GM23338 (cell line): ENCODE measurements around the gene ADAMTS15. TPM values are rescaled to one million over a fixed set of nuclear protein-coding genes. Genes with fewer than 3 reads are reported as not detected.

ENCODE experiments used
- ATAC-seq: fragments of 200-7000 bp; cut with Tn5 transposase; 3 replicates; pipeline ENCODE4 v1.9.1; 2020
- DNase-seq: peaks from one replicate; pipeline ENCODE4 v3.0.0-alpha.2; 2015; ENCODE audit warnings: low spot score
- H2AFZ ChIP-seq: fragments of 200-600 bp; sonication (generic); 2 replicates; pipeline ENCODE4 v1.8.0; 2016; ENCODE audit warnings: antibody characterized with exemption, mild to moderate bottlenecking, moderate library complexity
- H3F3A ChIP-seq: fragments of 200-600 bp; sonication (generic); replicated peaks from 2 replicates; pipeline ENCODE4 v1.8.0; 2017; ENCODE audit warnings: antibody characterized with exemption, mixed run types, low read depth
- H3K27ac ChIP-seq: fragments of 200-600 bp; sonication (generic); 2 replicates; pipeline ENCODE4 v1.6.1; 2016; ENCODE audit warnings: low read depth
- H3K27me3 ChIP-seq: fragments of 200-600 bp; sonication (generic); 2 replicates; pipeline ENCODE4 v1.8.0; 2016; ENCODE audit warnings: mild to moderate bottlenecking, mixed run types, moderate library complexity; ENCODE audit not compliant: insufficient read depth
- H3K36me3 ChIP-seq: fragments of 200-600 bp; sonication (generic); 2 replicates; pipeline ENCODE4 v1.8.0; 2016; ENCODE audit warnings: mild to moderate bottlenecking; ENCODE audit not compliant: insufficient read depth
- H3K4me1 ChIP-seq: fragments of 200-600 bp; sonication (generic); 2 replicates; pipeline ENCODE4 v1.8.0; 2016; ENCODE audit warnings: mild to moderate bottlenecking, moderate library complexity; ENCODE audit not compliant: insufficient read depth
- H3K4me2 ChIP-seq: fragments of 200-600 bp; sonication (generic); 2 replicates; pipeline ENCODE4 v1.7.1; 2017; ENCODE audit warnings: mixed run types
- H3K4me3 ChIP-seq: fragments of 200-600 bp; sonication (generic); 2 replicates; pipeline ENCODE4 v1.6.1; 2016; ENCODE audit warnings: mixed run types
- H3K79me2 ChIP-seq: fragments of 200-600 bp; sonication (generic); replicated peaks from 2 replicates; pipeline ENCODE4 v1.8.0; 2017; ENCODE audit warnings: mild to moderate bottlenecking; ENCODE audit not compliant: insufficient read depth
- H3K9me2 ChIP-seq: fragments of 200-600 bp; sonication (generic); 2 replicates; pipeline ENCODE4 v1.8.0; 2017; ENCODE audit not compliant: insufficient read depth
- H4K20me1 ChIP-seq: fragments of 200-600 bp; sonication (generic); replicated peaks from 2 replicates; pipeline ENCODE4 v1.8.0; 2017; ENCODE audit warnings: mild to moderate bottlenecking; ENCODE audit not compliant: insufficient read depth
- H3K27ac Mint-ChIP-seq: 2 replicates; pipeline ENCODE4 v1.8.0; 2020; ENCODE audit warnings: inconsistent platforms, mild to moderate bottlenecking, moderate library complexity, mixed read lengths
- H3K27me3 Mint-ChIP-seq: 3 replicates; pipeline ENCODE4 v1.8.0; 2022; ENCODE audit warnings: low read depth, mild to moderate bottlenecking, moderate library complexity, mixed read lengths, inconsistent platforms; ENCODE audit not compliant: insufficient read depth, poor library complexity
- H3K36me3 Mint-ChIP-seq: 3 replicates; pipeline ENCODE4 v1.8.0; 2021; ENCODE audit warnings: low read depth, mild to moderate bottlenecking, inconsistent platforms, moderate library complexity, mixed read lengths
- H3K4me1 Mint-ChIP-seq: 3 replicates; pipeline ENCODE4 v1.8.0; 2020; ENCODE audit warnings: mild to moderate bottlenecking, inconsistent platforms, mixed read lengths
- H3K4me3 Mint-ChIP-seq: 3 replicates; pipeline ENCODE4 v1.8.0; 2021; ENCODE audit warnings: moderate library complexity, mild to moderate bottlenecking, inconsistent platforms, mixed read lengths
- H3K9me3 Mint-ChIP-seq: 3 replicates; pipeline ENCODE4 v1.8.0; 2020; ENCODE audit warnings: moderate library complexity, mild to moderate bottlenecking, inconsistent platforms, mixed read lengths
- CREB1 ChIP-seq: fragments of 250-450 bp; sonication (Bioruptor Pico); IDR thresholded peaks from 2 replicates; pipeline ENCODE4 v1.5.0; 2020; ENCODE audit warnings: low read depth, mild to moderate bottlenecking, moderate library complexity
- ETS1 ChIP-seq: IDR thresholded peaks from 2 replicates; pipeline ENCODE4 v1.6.1; 2016; ENCODE audit warnings: antibody characterized with exemption
- EZH2 ChIP-seq: fragments of 200-600 bp; sonication (generic); IDR thresholded peaks from one replicate; pipeline ENCODE4 v1.8.0; 2017; ENCODE audit warnings: antibody characterized with exemption, mild to moderate bottlenecking, low read depth; ENCODE audit not compliant: unreplicated experiment
- EZH2phosphoT487 ChIP-seq: fragments of 200-600 bp; sonication (generic); IDR thresholded peaks from one replicate; pipeline ENCODE4 v1.8.1; 2018; ENCODE audit warnings: antibody characterized with exemption; ENCODE audit not compliant: unreplicated experiment
- JUNB ChIP-seq: IDR thresholded peaks from one replicate; pipeline ENCODE4 v1.6.1; 2016; ENCODE audit warnings: antibody characterized with exemption; ENCODE audit not compliant: unreplicated experiment
- NANOG ChIP-seq: IDR thresholded peaks from 2 replicates; pipeline ENCODE4 v1.6.1; 2016; ENCODE audit warnings: antibody characterized with exemption, borderline replicate concordance
- REST ChIP-seq: IDR thresholded peaks from one replicate; pipeline ENCODE4 v1.6.1; 2018; ENCODE audit warnings: antibody characterized with exemption; ENCODE audit not compliant: unreplicated experiment
- ZNF114 ChIP-seq: fragments of 250-450 bp; sonication (Bioruptor Pico); IDR thresholded peaks from 2 replicates; pipeline ENCODE4 v1.5.0; 2020; ENCODE audit warnings: mild to moderate bottlenecking, moderate library complexity
- ZNF331 ChIP-seq: fragments of 250-450 bp; sonication (Bioruptor Pico); IDR thresholded peaks from 2 replicates; pipeline ENCODE4 v1.5.0; 2020; ENCODE audit warnings: low read depth, mild to moderate bottlenecking, moderate library complexity
- polyA plus RNA-seq: library from polyadenylated mRNA; unstranded; fragments of >200 nt; fragmentation: Nextera tagmentation; extraction: Ambion mirVana; gene quantifications from 2 replicates; pipeline ENCODE4 v1.2.1, GENCODE V29; 2016
- total RNA-seq: library from RNA; depleted of rRNA; stranded (reverse); fragments of >200 nt; shearing (Covaris generic); gene quantifications from 2 replicates; pipeline ENCODE4 v1.2.3, GENCODE V29; 2014
- TF ChIP-seq, protein P1 (sequence below), 2 experiments: fragments of 200-600 bp in 1 of 2; sonication (generic) in 1 of 2; conservative IDR thresholded peaks; 2 replicates each; pipeline versions ENCODE4 v1.5.1 to v1.6.1; 2016 to 2017; ENCODE audit warnings: antibody characterized with exemption in 2 of 2, low read depth in 2 of 2, mild to moderate bottlenecking in 2 of 2, moderate library complexity in 1 of 2
- TF ChIP-seq, protein P2 (sequence below): fragments of 250-450 bp; sonication (Bioruptor Pico); IDR thresholded peaks from 2 replicates; pipeline ENCODE4 v1.5.0; 2020; ENCODE audit warnings: mild to moderate bottlenecking, moderate library complexity

The ADAMTS15 gene
- total and polyA plus RNA-seq, 2 experiments from 2014 or later = 0.42 to 5.6 TPM

DNA sequence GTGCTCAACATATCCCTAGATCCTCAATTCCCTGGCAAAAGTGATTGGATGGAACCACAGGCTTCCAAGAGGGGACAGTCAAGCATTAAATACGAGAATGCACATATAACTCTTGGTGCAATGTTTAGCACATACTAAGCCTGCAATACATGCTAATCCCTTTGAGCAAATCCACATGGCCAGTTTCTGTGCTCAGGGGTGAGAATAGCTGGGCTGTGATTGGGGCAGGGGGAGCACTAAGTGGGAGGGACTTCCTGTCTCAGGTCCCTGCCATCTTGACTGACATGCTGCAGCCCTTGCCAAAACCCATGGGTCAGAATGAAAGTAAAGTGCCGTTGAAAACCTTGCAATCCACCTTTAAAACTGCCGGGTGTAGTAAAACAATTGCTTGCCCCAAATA is 2.7 kb upstream of the ADAMTS15 start (continued):
- TF ChIP-seq ZNF331 (CRISPR knock-in tag) = no peak
- TF ChIP-seq CREB1 (CRISPR knock-in tag) = no peak
- no peak for TF ChIP-seq ETS1

DNA sequence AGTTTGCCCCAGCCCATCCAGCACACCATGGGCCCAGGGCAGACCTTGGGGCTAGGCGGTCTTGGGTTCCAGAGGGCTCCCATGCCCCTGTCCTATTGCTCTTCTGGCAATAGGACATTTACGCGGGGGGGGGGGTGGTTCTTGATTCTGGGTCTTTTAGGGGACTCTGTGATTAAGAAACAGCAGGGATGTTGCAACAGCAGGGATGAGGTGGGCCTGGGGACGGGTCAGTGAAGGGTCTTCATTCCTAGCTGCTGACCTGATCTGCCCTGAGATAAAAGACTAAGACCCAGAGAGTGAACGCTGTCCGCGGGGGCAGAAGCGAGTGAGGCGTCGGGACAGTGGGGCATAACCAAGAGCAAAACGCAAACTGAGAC is 418 bp upstream of the ADAMTS15 start:
- peaks cover 43% of the 10 kb centered on the region for H3K27me3 ChIP-seq
- Mint-ChIP-seq H3K4me1 (peaks cover 7% of the 10 kb centered on the region), H3K36me3 (peaks cover 3% of the 10 kb centered on the region; the same call in 1 of the 3 replicates), H3K4me3 (peak overlapping the region; percentile 87), H3K27ac (no peak overlapping the region), H3K9me3 (peaks cover 2% of the 10 kb centered on the region; the same call in 1 of the 3 replicates), H3K27me3 (peaks cover 59% of the 10 kb centered on the region)
- no peak for ATAC-seq
- H2AFZ ChIP-seq = peak overlapping the region; percentile 85
- peak overlapping the region; percentile 93 for H3K4me2 ChIP-seq
- H3K79me2 ChIP-seq = no peaks in the 10 kb centered on the region
- no peak overlapping the region for H3K27ac ChIP-seq
- no peaks in the 10 kb centered on the region; the same call in 1 of the 2 replicates for H4K20me1 ChIP-seq
- 0 out of 2 replicates have a peak, but pooled peaks cover 10% of the 10 kb centered on the region for H3F3A ChIP-seq
- no peaks in the 10 kb centered on the region for H3K36me3 ChIP-seq
- peaks cover 9% of the 10 kb centered on the region; the same call in 1 of the 2 replicates for H3K9me2 ChIP-seq
- H3K4me3 ChIP-seq = peak overlapping the region; percentile 79
- no peaks in the 10 kb centered on the region for H3K4me1 ChIP-seq
- no peak for DNase-seq
- TF ChIP-seq EZH2phosphoT487 (no peak), REST (no peak), EZH2 (no peak), ETS1 (no peak), NANOG (no peak), JUNB (no peak), ZNF331 (CRISPR knock-in tag) (no peak), ZNF114 (CRISPR knock-in tag) (no peak), CREB1 (CRISPR knock-in tag) (no peak)
- TF ChIP-seq, protein P1, sequence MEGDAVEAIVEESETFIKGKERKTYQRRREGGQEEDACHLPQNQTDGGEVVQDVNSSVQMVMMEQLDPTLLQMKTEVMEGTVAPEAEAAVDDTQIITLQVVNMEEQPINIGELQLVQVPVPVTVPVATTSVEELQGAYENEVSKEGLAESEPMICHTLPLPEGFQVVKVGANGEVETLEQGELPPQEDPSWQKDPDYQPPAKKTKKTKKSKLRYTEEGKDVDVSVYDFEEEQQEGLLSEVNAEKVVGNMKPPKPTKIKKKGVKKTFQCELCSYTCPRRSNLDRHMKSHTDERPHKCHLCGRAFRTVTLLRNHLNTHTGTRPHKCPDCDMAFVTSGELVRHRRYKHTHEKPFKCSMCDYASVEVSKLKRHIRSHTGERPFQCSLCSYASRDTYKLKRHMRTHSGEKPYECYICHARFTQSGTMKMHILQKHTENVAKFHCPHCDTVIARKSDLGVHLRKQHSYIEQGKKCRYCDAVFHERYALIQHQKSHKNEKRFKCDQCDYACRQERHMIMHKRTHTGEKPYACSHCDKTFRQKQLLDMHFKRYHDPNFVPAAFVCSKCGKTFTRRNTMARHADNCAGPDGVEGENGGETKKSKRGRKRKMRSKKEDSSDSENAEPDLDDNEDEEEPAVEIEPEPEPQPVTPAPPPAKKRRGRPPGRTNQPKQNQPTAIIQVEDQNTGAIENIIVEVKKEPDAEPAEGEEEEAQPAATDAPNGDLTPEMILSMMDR (conservative IDR thresholded peaks at IDR 0.05; ENCODE audit: low read depth in 2 of 2) = no peak
- TF ChIP-seq, protein P2, sequence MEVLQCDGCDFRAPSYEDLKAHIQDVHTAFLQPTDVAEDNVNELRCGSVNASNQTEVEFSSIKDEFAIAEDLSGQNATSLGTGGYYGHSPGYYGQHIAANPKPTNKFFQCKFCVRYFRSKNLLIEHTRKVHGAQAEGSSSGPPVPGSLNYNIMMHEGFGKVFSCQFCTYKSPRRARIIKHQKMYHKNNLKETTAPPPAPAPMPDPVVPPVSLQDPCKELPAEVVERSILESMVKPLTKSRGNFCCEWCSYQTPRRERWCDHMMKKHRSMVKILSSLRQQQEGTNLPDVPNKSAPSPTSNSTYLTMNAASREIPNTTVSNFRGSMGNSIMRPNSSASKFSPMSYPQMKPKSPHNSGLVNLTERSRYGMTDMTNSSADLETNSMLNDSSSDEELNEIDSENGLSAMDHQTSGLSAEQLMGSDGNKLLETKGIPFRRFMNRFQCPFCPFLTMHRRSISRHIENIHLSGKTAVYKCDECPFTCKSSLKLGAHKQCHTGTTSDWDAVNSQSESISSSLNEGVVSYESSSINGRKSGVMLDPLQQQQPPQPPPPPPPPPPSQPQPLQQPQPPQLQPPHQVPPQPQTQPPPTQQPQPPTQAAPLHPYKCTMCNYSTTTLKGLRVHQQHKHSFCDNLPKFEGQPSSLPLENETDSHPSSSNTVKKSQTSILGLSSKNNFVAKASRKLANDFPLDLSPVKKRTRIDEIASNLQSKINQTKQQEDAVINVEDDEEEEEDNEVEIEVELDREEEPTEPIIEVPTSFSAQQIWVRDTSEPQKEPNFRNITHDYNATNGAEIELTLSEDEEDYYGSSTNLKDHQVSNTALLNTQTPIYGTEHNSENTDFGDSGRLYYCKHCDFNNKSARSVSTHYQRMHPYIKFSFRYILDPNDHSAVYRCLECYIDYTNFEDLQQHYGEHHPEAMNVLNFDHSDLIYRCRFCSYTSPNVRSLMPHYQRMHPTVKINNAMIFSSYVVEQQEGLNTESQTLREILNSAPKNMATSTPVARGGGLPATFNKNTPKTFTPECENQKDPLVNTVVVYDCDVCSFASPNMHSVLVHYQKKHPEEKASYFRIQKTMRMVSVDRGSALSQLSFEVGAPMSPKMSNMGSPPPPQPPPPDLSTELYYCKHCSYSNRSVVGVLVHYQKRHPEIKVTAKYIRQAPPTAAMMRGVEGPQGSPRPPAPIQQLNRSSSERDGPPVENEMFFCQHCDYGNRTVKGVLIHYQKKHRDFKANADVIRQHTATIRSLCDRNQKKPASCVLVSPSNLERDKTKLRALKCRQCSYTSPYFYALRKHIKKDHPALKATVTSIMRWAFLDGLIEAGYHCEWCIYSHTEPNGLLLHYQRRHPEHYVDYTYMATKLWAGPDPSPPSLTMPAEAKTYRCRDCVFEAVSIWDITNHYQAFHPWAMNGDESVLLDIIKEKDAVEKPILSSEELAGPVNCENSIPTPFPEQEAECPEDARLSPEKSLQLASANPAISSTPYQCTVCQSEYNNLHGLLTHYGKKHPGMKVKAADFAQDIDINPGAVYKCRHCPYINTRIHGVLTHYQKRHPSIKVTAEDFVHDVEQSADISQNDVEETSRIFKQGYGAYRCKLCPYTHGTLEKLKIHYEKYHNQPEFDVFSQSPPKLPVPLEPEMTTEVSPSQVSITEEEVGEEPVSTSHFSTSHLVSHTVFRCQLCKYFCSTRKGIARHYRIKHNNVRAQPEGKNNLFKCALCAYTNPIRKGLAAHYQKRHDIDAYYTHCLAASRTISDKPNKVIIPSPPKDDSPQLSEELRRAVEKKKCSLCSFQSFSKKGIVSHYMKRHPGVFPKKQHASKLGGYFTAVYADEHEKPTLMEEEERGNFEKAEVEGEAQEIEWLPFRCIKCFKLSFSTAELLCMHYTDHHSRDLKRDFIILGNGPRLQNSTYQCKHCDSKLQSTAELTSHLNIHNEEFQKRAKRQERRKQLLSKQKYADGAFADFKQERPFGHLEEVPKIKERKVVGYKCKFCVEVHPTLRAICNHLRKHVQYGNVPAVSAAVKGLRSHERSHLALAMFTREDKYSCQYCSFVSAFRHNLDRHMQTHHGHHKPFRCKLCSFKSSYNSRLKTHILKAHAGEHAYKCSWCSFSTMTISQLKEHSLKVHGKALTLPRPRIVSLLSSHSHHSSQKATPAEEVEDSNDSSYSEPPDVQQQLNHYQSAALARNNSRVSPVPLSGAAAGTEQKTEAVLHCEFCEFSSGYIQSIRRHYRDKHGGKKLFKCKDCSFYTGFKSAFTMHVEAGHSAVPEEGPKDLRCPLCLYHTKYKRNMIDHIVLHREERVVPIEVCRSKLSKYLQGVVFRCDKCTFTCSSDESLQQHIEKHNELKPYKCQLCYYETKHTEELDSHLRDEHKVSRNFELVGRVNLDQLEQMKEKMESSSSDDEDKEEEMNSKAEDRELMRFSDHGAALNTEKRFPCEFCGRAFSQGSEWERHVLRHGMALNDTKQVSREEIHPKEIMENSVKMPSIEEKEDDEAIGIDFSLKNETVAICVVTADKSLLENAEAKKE (CRISPR knock-in tag) = no peak
